PFSK-1 (cell line): ENCODE results near the gene SLC25A45.

Experiments
- FOXP2 ChIP-seq: optimal IDR thresholded peaks from 2 replicates; pipeline ENCODE3; 2011; ENCODE audit warnings: borderline replicate concordance, control low read depth, inconsistent platforms; ENCODE audit not compliant: insufficient read depth; ENCODE audit errors: extremely low read length, extremely low read depth
- POLR2AphosphoS5 ChIP-seq: IDR thresholded peaks from 2 replicates; pipeline ENCODE4 v1.6.1; 2012; ENCODE audit warnings: low read depth, mild to moderate bottlenecking, control low read depth, low read length, moderate library complexity
- REST ChIP-seq, 2 experiments: IDR thresholded peaks; 2 replicates each; pipeline versions ENCODE4 v1.6.1 to v1.8.0; 2011 to 2012; ENCODE audit warnings: low read depth in 2 of 2, low read length in 2 of 2, control low read depth in 1 of 2, inconsistent platforms in 1 of 2, mild to moderate bottlenecking in 1 of 2, moderate library complexity in 1 of 2; ENCODE audit not compliant: insufficient read depth in 1 of 2
- SIN3A ChIP-seq: IDR thresholded peaks from 2 replicates; pipeline ENCODE4 v1.6.1; 2012; ENCODE audit warnings: mild to moderate bottlenecking, low read length, moderate library complexity, borderline replicate concordance; ENCODE audit not compliant: insufficient read depth
- TAF1 ChIP-seq: IDR thresholded peaks from 2 replicates; pipeline ENCODE4 v1.6.1; 2012; ENCODE audit warnings: low read length, control low read depth, borderline replicate concordance; ENCODE audit not compliant: insufficient read depth

Gene SLC25A45

GRCh38 chr11:65393513-65394079 lies 11.2 kb upstream of the SLC25A45 start:
- no peak for TF ChIP-seq POLR2AphosphoS5
- no peak for TF ChIP-seq REST (IDR thresholded peaks at IDR 0.05; ENCODE audit: insufficient read depth in 1 of 2, low read depth in 2 of 2, low read length in 2 of 2)
- no peak for TF ChIP-seq FOXP2
- no peak for TF ChIP-seq TAF1
- no peak for TF ChIP-seq SIN3A

GRCh38 chr11:65392899-65393298 lies 10.5 kb upstream of the SLC25A45 start:
- TF ChIP-seq FOXP2 (no peak), SIN3A (no peak), TAF1 (no peak), POLR2AphosphoS5 (no peak)

GRCh38 chr11:65392186-65392829 lies 9.9 kb upstream of the SLC25A45 start:
- TF ChIP-seq REST (IDR thresholded peaks at IDR 0.05; ENCODE audit: insufficient read depth in 1 of 2, low read depth in 2 of 2, low read length in 2 of 2): no peak
- no peak for TF ChIP-seq TAF1
- no peak for TF ChIP-seq POLR2AphosphoS5

- TF ChIP-seq REST (IDR thresholded peaks at IDR 0.05; ENCODE audit: insufficient read depth in 1 of 2, low read depth in 2 of 2, low read length in 2 of 2) (peak in 1 of 2 experiments; percentile 74; a peak in 2 of 4 replicates), SIN3A (peak; percentile 74; the same call in 1 of the 2 replicates), TAF1 (0 out of 2 replicates have a peak, but pooled peaks have one; percentile 38), FOXP2 (no peak), POLR2AphosphoS5 (no peak)
Observed at GRCh38 chr11:65390996-65391395, 8.6 kb upstream of the SLC25A45 start.

GRCh38 chr11:65390099-65390941 lies 7.9 kb upstream of the SLC25A45 start:
- TF ChIP-seq TAF1 (no peak), POLR2AphosphoS5 (peak; percentile 18; the same call in 1 of the 2 replicates)
